HEK293 (cell line): ENCODE data around the gene DIPK1C.
A peak's percentile ranks its signal among the peaks of the same experiment; 100 is the strongest.

Experiments used
- CTCF ChIA-PET: fragments of 350-600 bp; formaldehyde crosslinking; extraction: SDS; loops from one replicate; lab custom pipeline; 2021; ENCODE audit warnings: antibody characterized with exemption; lab: Yijun Ruan, JAX
- POLR2A ChIA-PET: fragments of 300-600 bp; formaldehyde crosslinking; extraction: SDS; loops from one replicate; lab custom pipeline; 2020; ENCODE audit warnings: antibody characterized with exemption, inconsistent platforms; lab: Yijun Ruan, JAX
- H3K27ac ChIP-seq: fragments of 200-500 bp; sonication (Bioruptor generic); 2 replicates; pipeline ENCODE4 v1.5.1; 2014; ENCODE audit warnings: low read depth, low read length, control low read depth, inconsistent platforms; ENCODE audit errors: extremely low read depth
- H3K36me3 ChIP-seq, 2 experiments: fragments of 200-500 bp in 1 of 2; sonication (Bioruptor generic) in 1 of 2; 1 replicate in 1 of 2; 2 replicates in 1 of 2; pipeline ENCODE4 v1.5.1; 2014 to 2017; ENCODE audit warnings: inconsistent platforms in 2 of 2, low read length in 2 of 2; ENCODE audit not compliant: control insufficient read depth in 2 of 2, insufficient read depth in 1 of 2
- H3K4me1 ChIP-seq: fragments of 200-500 bp; sonication (Bioruptor generic); 2 replicates; pipeline ENCODE4 v1.5.1; 2014; ENCODE audit warnings: mild to moderate bottlenecking, low read length, inconsistent platforms; ENCODE audit not compliant: control insufficient read depth, insufficient read depth
- H3K4me3 ChIP-seq: 2 replicates; pipeline ENCODE4 v1.5.1; 2011; ENCODE audit warnings: low read depth, mild to moderate bottlenecking, control low read depth, low read length, moderate library complexity
- H3K9me3 ChIP-seq: fragments of 200-500 bp; sonication (Bioruptor generic); 2 replicates; pipeline ENCODE4 v1.5.1; 2014; ENCODE audit warnings: low read depth, low read length, inconsistent platforms; ENCODE audit not compliant: control insufficient read depth, insufficient read depth
- KLF1 ChIP-seq: fragments of 450-650 bp; formaldehyde crosslinking; IDR thresholded peaks from 2 replicates; pipeline ENCODE4 v1.5.1; 2016; ENCODE audit warnings: missing biosample characterization, missing genetic modification characterization
- KLF7 ChIP-seq: fragments of 450-650 bp; formaldehyde crosslinking; IDR thresholded peaks from 2 replicates; pipeline ENCODE4 v1.5.1; 2016; ENCODE audit warnings: missing biosample characterization, missing genetic modification characterization, borderline replicate concordance
- SP2 ChIP-seq: fragments of 450-650 bp; formaldehyde crosslinking; IDR thresholded peaks from 2 replicates; pipeline ENCODE4 v1.5.1; 2016; ENCODE audit warnings: missing biosample characterization, missing genetic modification characterization
- SP7 ChIP-seq: fragments of 450-650 bp; formaldehyde crosslinking; IDR thresholded peaks from 2 replicates; pipeline ENCODE4 v1.5.1; 2016; ENCODE audit warnings: missing biosample characterization, missing genetic modification characterization
- TRIM28 ChIP-seq: IDR thresholded peaks from 2 replicates; pipeline ENCODE4 v1.6.1; 2011; ENCODE audit warnings: low read length, control low read depth, borderline replicate concordance
- ZFHX2 ChIP-seq: fragments of 450-650 bp; formaldehyde crosslinking; conservative IDR thresholded peaks from 2 replicates; pipeline ENCODE4 v1.5.1; 2016; ENCODE audit warnings: missing biosample characterization, missing genetic modification characterization
- ZNF155 ChIP-seq: fragments of 450-650 bp; formaldehyde crosslinking; IDR thresholded peaks from 2 replicates; pipeline ENCODE4 v1.5.1; 2016; ENCODE audit warnings: missing biosample characterization, missing genetic modification characterization
- ZNF423 ChIP-seq: fragments of 450-650 bp; formaldehyde crosslinking; IDR thresholded peaks from 2 replicates; pipeline ENCODE4 v1.5.1; 2016; ENCODE audit warnings: missing biosample characterization, missing genetic modification characterization
- ZNF544 ChIP-seq: fragments of 450-650 bp; formaldehyde crosslinking; IDR thresholded peaks from 2 replicates; pipeline ENCODE4 v1.5.0; 2017; ENCODE audit warnings: missing biosample characterization, missing genetic modification characterization
- ZNF548 ChIP-seq: fragments of 450-650 bp; formaldehyde crosslinking; IDR thresholded peaks from 2 replicates; pipeline ENCODE4 v1.5.1; 2016; ENCODE audit warnings: missing biosample characterization, missing genetic modification characterization
- ZNF621 ChIP-seq: fragments of 450-650 bp; formaldehyde crosslinking; IDR thresholded peaks from 2 replicates; pipeline ENCODE4 v1.5.1; 2017; ENCODE audit warnings: missing biosample characterization, missing genetic modification characterization
- ZNF76 ChIP-seq: fragments of 450-650 bp; formaldehyde crosslinking; IDR thresholded peaks from 2 replicates; pipeline ENCODE4; 2016; ENCODE audit warnings: low read depth, missing biosample characterization, missing genetic modification characterization, borderline replicate concordance
- ZNF776 ChIP-seq: fragments of 450-650 bp; formaldehyde crosslinking; IDR thresholded peaks from 2 replicates; pipeline ENCODE4 v1.5.0; 2017; ENCODE audit warnings: missing biosample characterization, missing genetic modification characterization, borderline replicate concordance
- ZNF792 ChIP-seq: fragments of 450-650 bp; formaldehyde crosslinking; IDR thresholded peaks from 2 replicates; pipeline ENCODE4 v1.5.1; 2016; ENCODE audit warnings: missing biosample characterization, missing genetic modification characterization
- ZNF843 ChIP-seq: fragments of 450-650 bp; formaldehyde crosslinking; IDR thresholded peaks from 2 replicates; pipeline ENCODE4 v1.5.1; 2016; ENCODE audit warnings: missing biosample characterization, missing genetic modification characterization
- TF ChIP-seq, protein P1 (sequence below): IDR thresholded peaks from 2 replicates; pipeline ENCODE4 v1.6.1; 2011; ENCODE audit warnings: mild to moderate bottlenecking, low read depth, low read length, borderline replicate concordance
- TF ChIP-seq, protein P2 (sequence below): fragments of 450-650 bp; formaldehyde crosslinking; IDR thresholded peaks from 2 replicates; pipeline ENCODE4 v1.5.1; 2016; ENCODE audit warnings: missing biosample characterization, missing genetic modification characterization, low read depth
- TF ChIP-seq, protein P3 (sequence below): fragments of 450-650 bp; formaldehyde crosslinking; IDR thresholded peaks from 2 replicates; pipeline ENCODE4 v1.5.1; 2016; ENCODE audit warnings: missing biosample characterization, missing genetic modification characterization, low read depth
- TF ChIP-seq, protein P4 (sequence below): fragments of 450-650 bp; formaldehyde crosslinking; IDR thresholded peaks from 2 replicates; pipeline ENCODE4 v1.5.1; 2016; ENCODE audit warnings: missing biosample characterization, missing genetic modification characterization
- TF ChIP-seq, protein P5 (sequence below): fragments of 450-650 bp; formaldehyde crosslinking; IDR thresholded peaks from 2 replicates; pipeline ENCODE4 v1.5.1; 2016; ENCODE audit warnings: missing biosample characterization, missing genetic modification characterization
- TF ChIP-seq, protein P6 (sequence below): fragments of 450-650 bp; formaldehyde crosslinking; IDR thresholded peaks from 2 replicates; pipeline ENCODE4 v1.5.1; 2017; ENCODE audit warnings: missing biosample characterization, missing genetic modification characterization

The DIPK1C gene

DNA sequence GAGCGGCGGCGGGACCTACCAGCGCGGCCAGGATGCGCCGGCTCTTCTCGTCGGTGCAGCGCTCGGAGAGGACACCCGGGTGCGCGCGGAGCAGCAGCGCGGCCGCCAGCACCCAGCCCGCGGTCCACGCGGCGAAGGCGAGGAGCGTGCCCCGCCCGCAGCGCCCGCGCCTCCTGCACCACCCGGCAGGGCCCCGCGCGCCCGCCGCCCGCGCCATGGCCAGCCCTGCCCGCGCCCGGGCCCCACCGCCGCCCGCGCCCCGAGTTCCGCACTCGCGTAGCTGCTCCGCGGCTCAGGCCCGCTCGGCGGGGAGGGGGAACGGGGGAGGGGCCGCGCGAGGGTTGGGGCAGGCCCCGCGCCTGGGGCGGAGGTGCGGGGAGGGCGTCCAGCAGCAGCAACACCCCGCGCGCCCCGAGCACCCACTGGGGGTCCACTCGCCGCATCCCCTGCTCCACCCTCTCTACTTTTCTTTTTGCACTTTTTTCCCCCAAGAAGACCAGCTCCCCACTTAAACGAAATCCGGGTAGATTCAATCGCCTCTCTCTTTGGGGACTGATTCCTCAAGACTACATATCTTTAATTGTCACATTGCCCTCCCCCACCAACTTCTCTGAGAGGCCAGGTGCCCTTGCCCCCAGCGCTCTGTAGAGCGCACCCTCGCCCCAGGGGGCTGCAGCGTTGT lies at the start of gene DIPK1C:
TSS of gene DIPK1C (minus strand) at position 266 of the 682 bp plus-strand sequence. CDS start at position 217, 49 bp downstream.
- TF ChIP-seq ZFHX2 (tag by site-specific recombination) (no peak), TRIM28 (no peak), ZNF843 (no peak), ZNF621 (tag by site-specific recombination) (no peak), ZNF544 (tag by site-specific recombination) (no peak)
- TF ChIP-seq, protein P1, sequence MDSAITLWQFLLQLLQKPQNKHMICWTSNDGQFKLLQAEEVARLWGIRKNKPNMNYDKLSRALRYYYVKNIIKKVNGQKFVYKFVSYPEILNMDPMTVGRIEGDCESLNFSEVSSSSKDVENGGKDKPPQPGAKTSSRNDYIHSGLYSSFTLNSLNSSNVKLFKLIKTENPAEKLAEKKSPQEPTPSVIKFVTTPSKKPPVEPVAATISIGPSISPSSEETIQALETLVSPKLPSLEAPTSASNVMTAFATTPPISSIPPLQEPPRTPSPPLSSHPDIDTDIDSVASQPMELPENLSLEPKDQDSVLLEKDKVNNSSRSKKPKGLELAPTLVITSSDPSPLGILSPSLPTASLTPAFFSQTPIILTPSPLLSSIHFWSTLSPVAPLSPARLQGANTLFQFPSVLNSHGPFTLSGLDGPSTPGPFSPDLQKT, result no peak
- TF ChIP-seq, protein P2, sequence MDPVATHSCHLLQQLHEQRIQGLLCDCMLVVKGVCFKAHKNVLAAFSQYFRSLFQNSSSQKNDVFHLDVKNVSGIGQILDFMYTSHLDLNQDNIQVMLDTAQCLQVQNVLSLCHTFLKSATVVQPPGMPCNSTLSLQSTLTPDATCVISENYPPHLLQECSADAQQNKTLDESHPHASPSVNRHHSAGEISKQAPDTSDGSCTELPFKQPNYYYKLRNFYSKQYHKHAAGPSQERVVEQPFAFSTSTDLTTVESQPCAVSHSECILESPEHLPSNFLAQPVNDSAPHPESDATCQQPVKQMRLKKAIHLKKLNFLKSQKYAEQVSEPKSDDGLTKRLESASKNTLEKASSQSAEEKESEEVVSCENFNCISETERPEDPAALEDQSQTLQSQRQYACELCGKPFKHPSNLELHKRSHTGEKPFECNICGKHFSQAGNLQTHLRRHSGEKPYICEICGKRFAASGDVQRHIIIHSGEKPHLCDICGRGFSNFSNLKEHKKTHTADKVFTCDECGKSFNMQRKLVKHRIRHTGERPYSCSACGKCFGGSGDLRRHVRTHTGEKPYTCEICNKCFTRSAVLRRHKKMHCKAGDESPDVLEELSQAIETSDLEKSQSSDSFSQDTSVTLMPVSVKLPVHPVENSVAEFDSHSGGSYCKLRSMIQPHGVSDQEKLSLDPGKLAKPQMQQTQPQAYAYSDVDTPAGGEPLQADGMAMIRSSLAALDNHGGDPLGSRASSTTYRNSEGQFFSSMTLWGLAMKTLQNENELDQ (tag by site-specific recombination), result no peak
- TF ChIP-seq, all 188 proteins: peak for 0

DNA sequence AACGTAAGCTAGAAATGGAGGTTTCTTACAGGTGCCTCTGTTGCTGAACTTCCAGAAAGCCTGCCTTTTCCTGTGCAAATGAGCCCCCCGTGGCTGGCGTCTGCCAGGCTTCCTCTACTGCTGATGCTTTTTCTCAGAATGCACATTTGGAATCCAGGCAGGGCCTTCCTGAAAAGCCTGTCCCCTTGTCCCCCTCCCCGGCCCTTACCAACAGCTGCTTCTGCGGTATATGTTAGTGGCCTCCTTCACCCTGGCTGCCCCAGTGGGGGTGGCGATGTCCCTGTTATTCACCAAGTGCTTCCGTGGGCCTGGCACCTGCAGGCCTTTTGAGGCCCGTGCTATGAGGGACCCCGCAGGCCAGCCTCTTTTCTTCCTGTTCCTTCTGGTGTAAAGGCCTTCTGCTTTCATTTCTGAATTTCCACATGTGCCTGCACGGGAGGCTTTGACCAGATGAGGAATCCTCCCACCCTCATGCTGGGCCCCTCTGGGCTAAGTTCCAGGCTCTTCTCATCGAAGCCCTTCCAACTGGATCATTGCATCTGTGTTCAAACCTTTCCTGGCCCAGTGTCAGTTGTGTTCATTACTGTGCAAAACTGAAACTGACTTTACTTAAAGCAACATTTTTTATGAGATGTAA lies 49.5 kb upstream of the DIPK1C start:
- CTCF ChIA-PET, result interaction anchor here (1.0 kb wide), 1 partner anchor 45 kb away, joined by 4 read pairs; no protein-coding TSS in a partner anchor
- Histone ChIP-seq H3K36me3 (peaks cover 25 to 79% of the 10 kb centered on the region in 2 experiments), H3K4me3 (no peak overlapping the region)
- TF ChIP-seq, protein P2 (tag by site-specific recombination), result no peak
- TF ChIP-seq KLF1 (tag by site-specific recombination), result no peak
- TF ChIP-seq ZNF776 (tag by site-specific recombination), result no peak
- TF ChIP-seq, protein P3, sequence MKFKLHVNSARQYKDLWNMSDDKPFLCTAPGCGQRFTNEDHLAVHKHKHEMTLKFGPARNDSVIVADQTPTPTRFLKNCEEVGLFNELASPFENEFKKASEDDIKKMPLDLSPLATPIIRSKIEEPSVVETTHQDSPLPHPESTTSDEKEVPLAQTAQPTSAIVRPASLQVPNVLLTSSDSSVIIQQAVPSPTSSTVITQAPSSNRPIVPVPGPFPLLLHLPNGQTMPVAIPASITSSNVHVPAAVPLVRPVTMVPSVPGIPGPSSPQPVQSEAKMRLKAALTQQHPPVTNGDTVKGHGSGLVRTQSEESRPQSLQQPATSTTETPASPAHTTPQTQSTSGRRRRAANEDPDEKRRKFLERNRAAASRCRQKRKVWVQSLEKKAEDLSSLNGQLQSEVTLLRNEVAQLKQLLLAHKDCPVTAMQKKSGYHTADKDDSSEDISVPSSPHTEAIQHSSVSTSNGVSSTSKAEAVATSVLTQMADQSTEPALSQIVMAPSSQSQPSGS (tag by site-specific recombination), result no peak
- TF ChIP-seq, protein P4, sequence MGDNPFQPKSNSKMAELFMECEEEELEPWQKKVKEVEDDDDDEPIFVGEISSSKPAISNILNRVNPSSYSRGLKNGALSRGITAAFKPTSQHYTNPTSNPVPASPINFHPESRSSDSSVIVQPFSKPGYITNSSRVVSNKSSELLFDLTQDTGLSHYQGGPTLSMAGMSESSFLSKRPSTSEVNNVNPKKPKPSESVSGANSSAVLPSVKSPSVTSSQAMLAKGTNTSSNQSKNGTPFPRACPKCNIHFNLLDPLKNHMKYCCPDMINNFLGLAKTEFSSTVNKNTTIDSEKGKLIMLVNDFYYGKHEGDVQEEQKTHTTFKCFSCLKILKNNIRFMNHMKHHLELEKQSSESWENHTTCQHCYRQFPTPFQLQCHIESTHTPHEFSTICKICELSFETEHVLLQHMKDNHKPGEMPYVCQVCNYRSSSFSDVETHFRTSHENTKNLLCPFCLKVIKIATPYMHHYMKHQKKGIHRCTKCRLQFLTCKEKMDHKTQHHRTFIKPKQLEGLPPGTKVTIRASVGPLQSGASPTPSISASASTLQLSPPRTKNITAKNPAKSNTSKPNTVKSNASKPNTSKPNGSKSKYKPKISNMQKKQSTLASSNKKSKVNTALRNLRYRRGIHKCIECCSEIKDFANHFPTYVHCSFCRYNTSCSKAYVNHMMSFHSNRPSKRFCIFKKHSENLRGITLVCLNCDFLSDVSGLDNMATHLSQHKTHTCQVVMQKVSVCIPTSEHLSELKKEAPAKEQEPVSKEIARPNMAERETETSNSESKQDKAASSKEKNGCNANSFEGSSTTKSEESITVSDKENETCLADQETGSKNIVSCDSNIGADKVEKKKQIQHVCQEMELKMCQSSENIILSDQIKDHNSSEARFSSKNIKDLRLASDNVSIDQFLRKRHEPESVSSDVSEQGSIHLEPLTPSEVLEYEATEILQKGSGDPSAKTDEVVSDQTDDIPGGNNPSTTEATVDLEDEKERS (tag by site-specific recombination), result no peak
- no peak for TF ChIP-seq ZNF548 (tag by site-specific recombination)
- no peak for TF ChIP-seq ZNF76 (tag by site-specific recombination)
- no peak for TF ChIP-seq SP7 (tag by site-specific recombination)
- TF ChIP-seq, protein P5, sequence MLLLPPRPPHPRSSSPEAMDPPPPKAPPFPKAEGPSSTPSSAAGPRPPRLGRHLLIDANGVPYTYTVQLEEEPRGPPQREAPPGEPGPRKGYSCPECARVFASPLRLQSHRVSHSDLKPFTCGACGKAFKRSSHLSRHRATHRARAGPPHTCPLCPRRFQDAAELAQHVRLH (tag by site-specific recombination), result no peak
- no peak for TF ChIP-seq ZNF792
- no peak for TF ChIP-seq ZNF423 (tag by site-specific recombination)
- TF ChIP-seq KLF7, result no peak
- no peak for TF ChIP-seq ZNF155 (tag by site-specific recombination)
- TF ChIP-seq, protein P6, sequence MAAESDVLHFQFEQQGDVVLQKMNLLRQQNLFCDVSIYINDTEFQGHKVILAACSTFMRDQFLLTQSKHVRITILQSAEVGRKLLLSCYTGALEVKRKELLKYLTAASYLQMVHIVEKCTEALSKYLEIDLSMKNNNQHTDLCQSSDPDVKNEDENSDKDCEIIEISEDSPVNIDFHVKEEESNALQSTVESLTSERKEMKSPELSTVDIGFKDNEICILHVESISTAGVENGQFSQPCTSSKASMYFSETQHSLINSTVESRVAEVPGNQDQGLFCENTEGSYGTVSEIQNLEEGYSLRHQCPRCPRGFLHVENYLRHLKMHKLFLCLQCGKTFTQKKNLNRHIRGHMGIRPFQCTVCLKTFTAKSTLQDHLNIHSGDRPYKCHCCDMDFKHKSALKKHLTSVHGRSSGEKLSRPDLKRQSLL (tag by site-specific recombination), result no peak
- TF ChIP-seq SP2 (tag by site-specific recombination), result no peak

More for the DNA sequence above, at the start of gene DIPK1C:
- POLR2A ChIA-PET, result no interaction called here
- Histone ChIP-seq H3K9me3 (no peaks in the 10 kb centered on the region; the same call in 1 of the 2 replicates), H3K27ac (no peak within 1 kb of the TSS), H3K4me1 (no peaks in the 10 kb centered on the region), H3K4me3 (peak within 1 kb of the TSS; percentile 31), H3K36me3 (no peaks in the 10 kb centered on the region)
- CTCF ChIA-PET, result no interaction called here

More for the DNA sequence above, 49.5 kb upstream of the DIPK1C start:
- Histone ChIP-seq H3K27ac (no peak overlapping the region), H3K9me3 (no peaks in the 10 kb centered on the region), H3K4me1 (no peaks in the 10 kb centered on the region)
- POLR2A ChIA-PET, result no interaction called here
